T47D (cell line): ENCODE measurements around the gene DAZAP1.
A peak's percentile ranks its signal among the peaks of the same experiment; 100 is the strongest.
"Not testable (repeated sequence)": the region's sequence is repeated elsewhere in the genome, so short reads cannot be mapped to it uniquely, and the experiment has no call there.

Experiments used
- DNase-seq, 2 experiments: peaks; one replicate each; pipeline versions ENCODE4 v3.0.0 to v3.0.0-alpha.2; 2011 to 2012; ENCODE audit warnings: low read depth in 1 of 2, low spot score in 1 of 2
- JUND ChIP-seq: IDR thresholded peaks from 2 replicates; pipeline ENCODE4 v1.6.1; 2012; ENCODE audit warnings: low read depth
- in situ Hi-C: cut with HindIII; loops from 2 replicates; pipeline ENCODE4 v1.10.0; 2016; ENCODE audit warnings: low sequenced_read_pairs, low pct_unique_long_range_greater_than_20kb

Gene DAZAP1

GRCh38 chr19:1411255-1412191, 4.1 kb downstream of the DAZAP1 start:
- in situ Hi-C loops = no loop called here
- no peak for TF ChIP-seq JUND
- DNase-seq = peak in 1 of 2 experiments; percentile 55

DNA sequence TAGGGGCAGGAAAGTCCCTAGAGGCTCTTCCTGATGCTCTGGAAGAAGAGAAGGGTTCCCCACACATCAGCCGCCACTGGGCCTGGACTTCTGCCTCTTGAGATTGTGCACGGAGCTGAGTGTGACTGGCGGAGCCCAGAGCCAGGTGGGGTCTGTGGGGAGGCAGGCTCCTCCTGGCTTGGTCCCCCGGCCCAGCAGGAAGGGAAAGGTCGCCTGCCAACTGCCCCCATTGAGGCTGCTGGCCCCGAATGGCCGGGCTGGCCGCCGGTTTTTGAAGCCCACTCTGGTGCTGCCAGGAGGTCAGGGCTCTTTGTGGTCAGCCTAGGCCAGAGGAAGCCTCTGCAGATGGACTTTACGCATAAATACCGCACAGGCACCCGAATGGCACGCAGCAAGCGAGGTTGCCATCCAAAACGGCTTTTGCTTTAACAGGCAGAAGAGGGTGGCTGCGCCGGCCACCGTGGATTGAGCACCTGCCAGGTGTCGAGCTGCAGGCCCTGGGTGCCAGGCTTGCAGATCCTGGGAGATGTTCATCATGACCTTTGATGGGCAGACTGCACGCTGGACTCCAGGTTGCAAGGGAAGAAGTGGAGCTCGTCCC, 5.0 kb downstream of the DAZAP1 start:
- DNase-seq = no peak
- no peak for TF ChIP-seq JUND
- in situ Hi-C loops = no loop called here

DNA sequence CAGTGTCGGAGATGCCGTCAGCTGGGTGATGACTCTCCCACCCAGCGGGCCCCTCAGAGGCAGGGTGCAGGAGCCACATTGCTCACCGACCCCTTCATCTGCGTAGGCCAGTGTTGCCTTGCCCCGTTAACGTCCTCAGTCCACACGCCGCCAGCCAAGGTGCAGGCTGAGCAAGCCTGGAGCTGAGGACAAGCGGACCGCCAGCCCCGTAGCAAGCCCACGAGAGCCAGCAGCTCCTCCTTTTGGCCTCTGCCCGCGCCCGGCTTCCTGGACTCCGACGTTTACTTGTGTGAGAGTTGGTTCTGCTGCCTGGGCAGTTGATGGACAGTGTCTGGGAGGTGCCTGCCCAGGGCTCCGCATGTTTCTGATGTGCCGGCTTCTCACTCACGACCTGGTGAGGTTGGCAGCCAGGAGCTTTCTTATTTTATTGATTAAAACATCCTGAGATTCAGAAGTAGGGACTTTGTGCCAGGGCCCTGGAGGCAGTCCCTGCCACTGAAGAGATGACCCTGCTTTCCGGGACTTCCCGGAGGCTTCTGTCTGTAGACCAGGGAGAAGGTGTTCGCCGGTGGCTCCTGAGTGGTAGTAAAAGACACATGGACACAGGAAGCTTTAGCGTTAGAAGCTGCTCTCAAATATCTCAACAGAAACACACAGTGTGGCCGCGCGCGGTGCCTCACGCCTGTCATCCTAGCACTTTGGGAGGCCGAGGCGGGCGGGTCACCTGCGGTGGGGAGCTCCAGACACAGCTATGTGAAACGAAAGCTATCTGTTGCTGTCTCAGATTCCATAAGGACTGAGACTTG, 5.8 kb downstream of the DAZAP1 start:
- in situ Hi-C loops = no loop called here
- DNase-seq = no peak
- no peak for TF ChIP-seq JUND

DNA sequence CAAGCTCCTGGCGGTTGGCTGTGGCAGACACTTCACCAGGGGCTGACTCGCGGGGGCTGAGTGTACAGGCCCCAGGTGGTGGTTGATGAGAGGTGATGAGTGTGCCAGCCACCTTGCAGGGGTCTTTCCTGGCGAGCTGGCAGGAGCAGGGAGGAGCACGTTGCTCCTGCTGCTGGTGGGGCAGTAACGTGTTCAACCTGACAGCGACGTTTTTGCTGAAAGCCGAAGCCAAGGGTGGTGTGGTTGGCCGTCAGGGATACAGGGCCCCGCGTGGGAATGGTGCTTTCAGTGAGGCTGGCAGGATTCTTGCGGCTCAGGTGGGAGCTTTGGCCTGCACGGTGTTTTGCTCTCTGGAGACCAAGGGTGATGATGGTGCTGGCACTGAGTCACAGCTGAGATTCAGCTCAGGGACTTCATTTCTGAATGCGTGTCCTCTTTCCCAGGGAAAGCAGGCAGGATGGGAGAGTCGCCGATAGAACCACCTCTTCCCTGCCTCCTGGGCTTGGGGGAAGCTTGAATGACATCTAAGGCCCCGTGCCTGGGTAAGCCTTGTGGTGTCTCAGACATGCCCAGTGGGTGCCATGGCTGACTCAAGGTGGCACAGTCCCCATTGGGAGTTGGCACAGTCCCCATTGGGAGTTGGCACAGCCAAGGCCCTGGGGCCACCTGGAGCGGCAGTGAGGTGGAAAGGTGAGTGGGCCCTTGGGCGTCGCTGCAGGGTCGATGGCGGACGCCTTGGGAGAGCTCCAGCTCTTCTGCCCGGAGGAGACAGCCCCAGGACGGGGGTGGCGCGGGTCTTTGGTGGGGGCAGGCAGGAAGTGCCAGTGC, 8.8 kb downstream of the DAZAP1 start:
- in situ Hi-C loops = no loop called here
- no peak for DNase-seq
- no peak for TF ChIP-seq JUND

GRCh38 chr19:1417145-1417544, 9.8 kb downstream of the DAZAP1 start:
- no peak for TF ChIP-seq JUND
- in situ Hi-C loops = no loop called here
- DNase-seq = no peak

- in situ Hi-C loops = no loop called here
- TF ChIP-seq JUND = no peak
- no peak for DNase-seq
Observed at GRCh38 chr19:1417681-1418495, 10.5 kb downstream of the DAZAP1 start.

DNA sequence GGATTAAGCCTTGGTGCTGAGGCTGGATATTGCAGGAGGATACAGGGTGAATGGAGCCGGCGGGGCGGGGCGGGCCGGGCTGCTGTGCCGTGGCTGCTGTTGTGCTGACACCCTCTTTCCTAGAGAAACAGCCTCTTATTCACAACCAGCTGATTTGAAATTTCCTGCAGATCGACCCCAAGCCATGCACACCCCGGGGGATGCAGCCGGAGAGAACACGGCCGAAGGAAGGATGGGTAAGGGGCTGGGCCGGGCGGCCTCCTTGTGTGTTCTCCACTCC, 11.1 kb downstream of the DAZAP1 start:
- TF ChIP-seq JUND = no peak
- in situ Hi-C loops = no loop called here
- DNase-seq = no peak

DNA sequence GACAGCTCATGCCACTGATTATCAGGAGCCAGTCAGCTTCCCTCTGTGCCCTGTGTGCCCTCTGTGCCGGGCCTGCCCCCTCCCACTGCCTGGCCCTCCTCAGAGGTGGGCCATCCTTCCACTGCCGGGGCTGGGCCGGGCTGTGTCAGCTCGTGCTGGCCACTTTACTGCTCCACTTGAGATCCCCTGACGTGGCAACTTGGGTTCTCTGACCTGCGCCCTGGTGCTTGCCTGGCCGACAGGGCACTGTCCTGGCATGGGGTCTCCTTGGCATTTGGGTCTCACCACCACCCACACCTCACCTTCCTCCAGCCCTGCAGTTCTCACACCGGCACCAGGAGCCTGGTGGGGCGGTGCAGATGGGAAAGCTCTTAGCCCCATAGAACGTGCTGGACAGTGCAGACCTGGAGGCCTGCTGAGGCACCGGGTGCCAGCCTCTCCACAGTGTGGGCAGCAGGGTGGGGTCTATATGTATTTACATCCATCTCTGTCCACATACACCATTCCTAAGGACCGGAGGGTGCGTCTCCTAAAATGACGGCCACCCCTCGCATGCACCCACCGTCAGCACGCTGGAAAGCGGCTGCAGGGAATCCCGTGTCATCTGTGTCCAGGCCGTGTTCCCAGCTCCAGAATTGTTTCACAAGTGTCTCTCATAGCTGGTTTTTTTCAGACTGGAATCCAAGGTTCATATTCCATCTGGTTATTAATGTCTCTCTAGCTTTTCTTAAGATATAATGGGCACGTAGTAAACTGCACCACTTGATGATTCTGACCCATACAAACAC, 11.8 kb downstream of the DAZAP1 start:
- DNase-seq = no peak
- TF ChIP-seq JUND = no peak
- in situ Hi-C loops = no loop called here

DNA sequence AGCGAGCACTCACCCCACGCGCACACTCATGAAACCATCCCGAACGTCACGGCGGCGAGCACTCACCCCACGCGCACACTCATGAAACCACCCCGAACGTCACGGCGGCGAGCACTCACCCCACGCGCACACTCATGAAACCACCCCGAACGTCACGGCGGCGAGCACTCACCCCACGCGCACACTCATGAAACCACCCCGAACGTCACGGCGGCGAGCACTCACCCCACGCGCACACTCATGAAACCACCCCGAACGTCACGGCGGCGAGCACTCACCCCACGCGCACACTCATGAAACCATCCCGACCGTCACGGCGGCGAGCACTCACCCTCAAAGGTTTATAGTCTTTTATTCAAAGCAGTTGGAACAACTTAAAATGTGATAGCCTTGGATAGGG, 12.7 kb downstream of the DAZAP1 start:
- DNase-seq, in situ Hi-C loops: not testable (repeated sequence)

DNA sequence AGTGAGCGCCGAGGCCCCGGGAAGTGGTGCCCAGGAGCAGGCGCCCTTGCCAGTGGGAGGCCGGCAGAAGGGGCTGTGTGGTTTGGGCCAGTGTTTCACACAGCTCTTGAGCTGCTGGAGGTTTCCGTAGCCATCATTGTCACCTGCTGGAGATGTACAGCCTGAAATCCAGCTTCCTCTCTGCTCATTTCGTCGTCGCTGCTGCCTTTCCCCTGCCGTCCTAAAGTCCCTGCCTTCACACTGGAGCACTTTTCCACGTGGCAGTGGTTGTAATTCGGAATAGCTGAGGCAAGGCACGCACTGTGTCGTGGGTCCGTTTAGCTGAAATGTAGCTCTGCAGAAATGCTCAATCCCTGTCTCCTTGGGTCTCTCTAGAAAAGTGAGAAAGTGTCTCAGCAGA, 13.2 kb downstream of the DAZAP1 start:
- in situ Hi-C loops = no loop called here
- no peak for TF ChIP-seq JUND
- DNase-seq = no peak
